HG03469 (cell line): Measurements from ENCODE around the gene USP34.
A peak's percentile ranks its signal among the peaks of the same experiment; 100 is the strongest.
"Not testable (repeated sequence)": the region's sequence is repeated elsewhere in the genome, so short reads cannot be mapped to it uniquely, and the experiment has no call there.

ENCODE experiments used
- ATAC-seq: cut with Tn5 transposase; IDR thresholded peaks from one replicate; pipeline ENCODE4 v1.9.1; 2021; ENCODE audit warnings: mild to moderate bottlenecking, moderate library complexity, moderate number of reproducible peaks; ENCODE audit not compliant: unreplicated experiment

The USP34 gene

DNA sequence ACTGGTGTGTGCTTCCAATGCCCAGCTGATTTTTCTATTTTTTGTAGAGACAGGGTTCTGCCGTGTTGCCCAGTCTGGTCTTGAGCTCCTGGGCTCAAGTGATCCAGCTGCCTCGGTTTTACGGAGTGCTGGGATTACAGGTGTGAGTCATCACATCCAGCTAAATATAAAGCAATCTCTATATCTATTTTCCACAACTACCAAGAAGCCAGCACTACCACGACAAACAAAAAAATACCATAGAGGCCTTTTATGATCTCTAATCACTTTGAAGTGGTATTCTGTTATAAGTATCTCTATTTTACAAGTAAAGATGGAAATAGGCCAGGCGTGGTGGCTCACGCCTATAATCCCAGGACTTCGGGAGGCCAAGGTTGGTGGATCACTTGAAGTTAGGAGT is 274.2 kb downstream of the USP34 start:
- ATAC-seq: no peak

DNA sequence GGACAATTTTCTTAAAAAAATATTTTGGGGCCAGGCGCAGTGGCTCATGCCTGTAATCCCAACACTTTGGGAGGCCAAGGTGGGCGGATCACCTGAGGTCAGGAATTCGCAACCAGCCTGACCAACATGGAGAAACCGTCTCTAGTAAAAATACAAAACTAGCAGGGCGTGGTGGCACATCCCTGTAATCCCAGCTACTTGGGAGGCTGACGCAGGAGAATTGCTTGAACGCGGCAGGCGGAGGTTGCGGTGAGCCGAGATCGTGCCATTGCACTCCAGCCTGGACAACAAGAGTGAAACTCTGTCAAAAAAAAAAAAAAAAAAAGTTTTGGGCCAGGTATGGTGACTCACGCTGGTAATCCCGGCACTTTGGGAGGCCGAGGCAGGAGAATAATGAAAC is 276.2 kb downstream of the USP34 start:
- ATAC-seq: not testable (repeated sequence)

DNA sequence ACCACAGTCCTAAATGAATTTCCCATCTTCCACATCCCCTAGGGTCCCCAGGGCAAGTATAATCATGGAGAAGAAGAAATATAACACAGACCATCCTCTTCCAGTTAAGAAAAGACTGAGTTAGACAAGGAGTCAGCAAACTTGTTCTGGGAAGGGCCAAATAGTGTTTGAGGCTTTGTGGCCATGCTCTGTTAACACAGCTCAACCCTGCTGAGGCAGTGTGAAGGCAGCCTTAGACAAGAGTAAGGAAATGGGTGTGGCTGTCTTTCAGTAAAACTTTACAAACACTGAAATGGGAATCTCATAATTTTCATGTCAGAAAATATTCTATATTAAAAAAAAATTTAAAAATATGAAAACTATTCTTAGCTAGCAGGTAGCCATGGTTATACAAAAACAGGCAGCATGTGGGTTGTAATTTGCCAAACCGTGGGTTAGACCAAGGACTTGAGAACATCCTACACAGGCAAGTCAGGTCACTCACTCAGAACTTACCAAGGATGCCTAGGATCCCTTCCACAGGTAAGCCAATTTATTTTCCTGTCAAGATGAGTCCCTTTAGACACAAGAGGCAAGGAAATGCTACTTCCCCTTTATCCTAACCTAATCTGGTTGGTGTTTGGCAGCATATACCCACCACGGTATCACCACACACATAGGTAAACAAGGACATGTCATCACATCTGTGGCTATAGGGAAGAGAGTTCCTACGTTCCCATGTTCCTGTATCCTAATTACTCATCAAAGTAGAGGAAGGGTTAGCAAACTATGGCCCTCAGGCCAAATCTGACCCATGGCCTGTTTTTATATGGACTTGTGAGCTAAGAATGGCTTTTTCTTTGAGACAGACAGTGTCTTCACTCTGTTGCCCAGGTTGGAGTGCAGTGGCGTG is 277.0 kb downstream of the USP34 start:
- no peak for ATAC-seq

DNA sequence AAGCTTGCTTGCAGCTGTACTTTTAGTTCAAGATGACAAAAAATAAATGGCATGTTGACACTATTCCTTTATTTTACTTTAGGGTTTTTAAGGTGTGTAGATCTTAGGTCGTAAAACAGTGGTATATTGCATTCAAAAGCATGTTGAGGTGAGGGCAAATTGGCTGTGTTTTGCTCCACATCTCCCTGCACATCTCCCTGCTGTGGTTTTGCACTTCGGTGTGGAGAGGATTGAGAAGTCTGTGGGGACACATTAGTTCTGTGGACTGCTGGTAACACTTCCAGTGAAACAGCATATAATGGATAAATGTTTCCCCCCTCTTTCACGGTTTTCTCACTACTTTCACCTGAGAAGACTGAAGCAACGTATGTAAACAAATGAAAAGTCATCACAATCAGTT is 283.8 kb downstream of the USP34 start:
- ATAC-seq: no peak

DNA sequence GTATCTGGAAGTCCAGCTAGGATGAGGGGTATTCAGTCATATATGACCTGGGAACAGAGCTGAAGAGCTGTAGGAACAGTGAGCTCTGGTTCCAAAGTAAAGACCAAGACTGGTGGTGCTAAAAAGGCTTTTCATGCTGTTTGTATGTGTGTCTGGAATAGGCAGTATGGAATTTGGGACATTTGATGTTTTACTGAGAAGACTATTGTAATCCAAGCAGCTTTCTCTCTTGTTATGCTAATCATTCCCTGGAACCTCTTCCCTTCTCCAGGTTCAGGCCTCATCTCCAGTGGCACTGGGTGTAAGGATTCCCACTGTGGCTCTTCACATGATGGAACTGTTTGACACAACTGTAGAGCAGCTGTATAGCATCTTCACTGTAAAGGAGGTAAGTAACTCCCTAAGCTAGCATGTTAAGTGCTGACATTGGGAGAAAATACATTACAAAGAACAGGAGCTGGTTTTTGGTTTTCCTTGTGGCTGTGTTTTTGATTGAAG is 285.6 kb downstream of the USP34 start:
- ATAC-seq: no peak

DNA sequence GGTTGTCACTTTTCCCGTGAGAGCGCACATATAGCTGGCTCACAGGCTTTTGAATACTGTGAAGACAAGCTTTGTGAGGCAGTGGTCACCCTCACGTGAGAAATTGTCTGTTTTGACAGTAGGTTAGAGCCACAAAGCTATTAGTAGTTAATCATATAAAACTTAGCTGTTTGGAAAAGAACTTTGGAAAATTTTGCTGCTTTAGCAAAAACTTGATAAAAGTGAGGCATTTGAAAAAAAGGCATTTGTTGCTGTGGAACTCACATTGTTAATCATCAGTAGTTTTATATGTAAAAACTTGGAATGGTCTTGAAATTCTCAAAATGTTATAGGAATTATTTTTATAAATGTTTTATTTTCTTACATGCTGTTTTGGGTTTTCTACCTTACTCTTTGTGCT is 286.6 kb downstream of the USP34 start:
- no peak for ATAC-seq

DNA sequence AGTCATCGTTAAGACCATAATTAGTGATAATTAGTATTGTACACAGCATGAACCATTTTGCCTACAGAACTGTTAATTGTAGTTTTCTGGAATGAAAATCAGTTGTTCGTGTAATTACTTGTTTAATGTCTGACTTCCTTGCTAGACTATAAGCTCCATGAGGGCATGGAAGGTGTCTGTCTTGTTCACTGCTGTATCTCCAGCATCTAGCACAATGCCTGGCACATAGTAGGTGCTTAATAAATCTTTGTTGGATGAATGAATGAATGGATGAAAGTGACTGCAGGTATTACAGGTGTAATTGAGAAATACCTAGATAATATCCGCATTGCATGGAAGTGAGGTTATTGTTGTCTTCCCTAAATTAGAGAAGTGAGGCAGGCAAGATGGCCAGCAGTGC is 287.1 kb downstream of the USP34 start:
- no peak for ATAC-seq

DNA sequence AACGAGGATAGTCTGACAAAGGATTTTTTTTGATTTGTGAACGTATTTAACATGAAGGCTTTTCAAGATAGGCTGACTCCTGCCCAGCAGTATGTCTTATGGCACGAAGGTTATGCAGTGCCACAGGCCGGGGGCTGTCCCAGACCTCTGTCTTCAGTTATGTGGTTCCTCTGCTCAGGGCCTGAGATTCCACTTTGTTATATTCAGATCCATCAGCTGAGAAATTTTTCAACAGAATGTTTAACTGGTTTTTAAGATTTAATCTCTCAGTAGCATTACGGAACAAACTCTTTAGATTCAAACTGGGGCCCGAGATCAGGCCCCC is 288.9 kb downstream of the USP34 start:
- no peak for ATAC-seq

DNA sequence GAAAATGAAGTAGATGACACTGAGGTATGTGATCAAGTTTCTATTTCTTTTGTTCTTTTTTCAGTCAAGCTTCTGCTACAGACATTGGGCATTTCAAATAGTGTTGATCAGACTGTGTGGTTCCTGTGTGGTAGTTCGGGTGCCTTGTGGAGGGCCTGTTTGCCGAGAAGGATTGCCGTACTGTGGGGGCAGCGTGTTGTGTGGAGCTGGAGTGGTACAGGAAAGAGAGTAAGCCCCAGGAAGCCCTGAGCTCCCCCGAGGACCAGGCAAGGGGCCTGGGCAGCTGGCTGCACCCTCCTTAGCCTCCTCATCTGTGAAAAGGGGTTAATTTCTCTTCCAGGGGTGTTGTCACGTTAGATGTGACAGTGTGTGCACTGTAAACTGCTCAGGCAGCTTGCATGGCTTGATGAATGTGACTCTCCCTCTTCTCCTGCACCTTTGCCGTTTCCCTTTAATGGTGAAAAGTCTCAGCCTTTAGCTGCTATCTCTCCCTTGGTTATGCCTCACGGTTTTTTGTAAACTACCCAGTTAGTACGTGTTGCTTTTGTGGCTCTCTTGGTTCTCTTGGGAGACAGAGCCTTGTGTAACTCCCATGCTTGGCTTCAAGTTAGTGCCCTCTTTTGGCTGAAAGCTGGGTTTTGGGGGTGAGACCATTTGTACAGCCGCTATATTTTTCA is 289.4 kb downstream of the USP34 start:
- no peak for ATAC-seq

DNA sequence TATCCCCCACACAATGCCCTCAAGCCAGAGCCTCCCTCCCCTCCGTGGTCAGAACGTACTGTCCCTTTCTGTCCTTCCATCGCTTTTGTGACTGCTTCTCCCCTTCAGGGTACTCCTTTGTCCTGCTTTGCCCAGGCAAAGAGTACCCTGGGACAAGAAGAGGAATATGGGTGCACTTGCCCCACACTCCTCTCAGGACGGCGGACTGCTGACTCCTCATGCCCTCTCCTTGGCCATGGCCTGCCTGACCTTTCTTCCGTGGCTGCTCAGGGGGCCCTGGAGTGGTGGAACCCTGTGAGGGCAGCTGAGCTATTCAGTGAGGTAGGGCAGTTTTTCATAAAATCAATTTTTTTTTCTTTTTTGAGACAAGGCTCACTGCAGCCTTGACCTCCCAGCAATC is 290.2 kb downstream of the USP34 start:
- ATAC-seq: no peak

DNA sequence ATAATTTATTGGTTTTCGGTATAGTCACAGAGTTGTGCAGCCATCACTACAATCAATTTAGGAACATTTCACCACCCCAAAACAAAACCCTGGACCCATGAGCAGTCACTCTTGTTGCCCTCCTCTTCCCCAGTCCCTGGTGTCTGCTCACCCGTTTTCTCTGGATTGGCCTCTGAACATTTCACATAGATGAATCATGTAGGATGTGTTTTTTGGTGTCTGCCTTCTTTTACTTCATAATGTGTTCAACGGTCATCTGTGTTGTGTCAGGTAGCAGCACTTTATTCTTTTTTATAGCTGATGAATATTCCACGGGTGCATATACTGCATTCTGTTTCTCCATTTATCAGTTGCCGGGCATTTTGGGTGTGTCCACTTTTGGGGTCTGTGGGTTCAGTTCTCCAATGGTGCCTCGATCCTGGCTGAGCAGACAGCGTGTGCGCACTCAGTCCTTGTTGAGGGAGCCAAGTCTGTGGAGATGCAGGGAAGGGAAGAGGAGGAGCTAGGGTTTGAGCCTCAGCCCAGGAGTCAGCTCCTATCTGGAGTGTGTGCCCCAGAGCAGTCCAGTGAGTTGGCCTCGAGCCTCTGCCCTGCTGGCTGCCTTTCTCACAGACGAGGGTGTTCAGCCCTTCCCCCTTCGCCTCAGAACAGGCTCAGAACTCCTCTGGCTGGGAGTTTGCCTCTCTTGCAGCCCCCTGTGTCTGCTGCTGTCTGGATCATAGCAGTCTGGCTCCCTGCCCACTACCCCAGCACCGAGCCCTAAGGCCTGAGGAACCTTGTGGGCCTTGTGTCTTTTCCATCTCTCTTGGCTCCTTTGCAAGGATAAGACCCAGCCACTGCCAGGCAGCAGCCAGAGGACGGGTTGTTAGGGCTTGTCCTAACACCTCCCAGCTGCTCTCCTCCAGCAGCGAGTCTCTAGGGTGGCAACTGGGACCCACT is 290.9 kb downstream of the USP34 start:
- ATAC-seq: no peak

DNA sequence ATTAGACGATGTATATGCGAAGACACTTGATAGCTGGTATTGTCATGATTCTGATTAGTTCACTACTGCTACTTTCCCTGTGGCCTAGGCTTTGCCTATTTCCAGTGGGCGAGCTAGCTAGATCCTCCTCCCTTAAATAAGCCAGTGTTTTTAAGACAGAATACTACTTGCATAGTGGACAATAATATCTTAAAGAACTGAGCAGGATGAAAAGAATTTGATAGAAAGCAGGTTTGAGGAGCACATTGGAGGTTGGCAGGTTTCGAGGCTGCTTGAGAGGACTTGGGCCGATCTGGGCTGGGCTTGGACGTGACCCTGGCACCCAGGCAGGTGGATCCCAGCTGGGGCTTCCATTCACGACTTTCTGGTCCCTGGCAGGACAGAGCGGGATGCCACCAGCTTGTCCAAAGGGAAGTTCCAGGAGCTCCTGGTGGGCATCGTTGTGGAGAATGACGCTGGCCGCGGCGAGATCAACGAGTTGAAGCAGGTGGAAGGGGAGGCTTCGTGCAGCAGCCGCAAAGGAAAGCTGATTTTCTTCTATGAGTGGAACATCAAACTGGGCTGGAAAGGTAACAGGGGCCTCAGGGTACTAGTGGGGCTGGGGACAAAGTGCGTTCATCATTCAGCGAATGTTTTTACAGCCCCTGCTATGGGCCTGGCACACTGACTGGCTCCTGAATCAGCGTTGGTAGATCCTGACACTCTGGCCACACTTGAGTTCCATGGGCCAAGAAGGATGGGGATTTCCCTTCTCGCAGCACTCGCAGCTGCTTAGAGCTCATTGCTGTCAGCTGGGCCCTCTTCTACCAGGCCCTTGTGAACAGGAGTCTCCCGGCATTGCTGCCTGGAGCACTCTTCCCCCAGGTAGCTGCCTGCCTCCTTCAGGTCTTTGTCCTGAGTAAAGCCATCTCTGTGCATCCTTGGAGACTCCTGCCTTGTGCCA is 292.0 kb downstream of the USP34 start:
- ATAC-seq: no peak

DNA sequence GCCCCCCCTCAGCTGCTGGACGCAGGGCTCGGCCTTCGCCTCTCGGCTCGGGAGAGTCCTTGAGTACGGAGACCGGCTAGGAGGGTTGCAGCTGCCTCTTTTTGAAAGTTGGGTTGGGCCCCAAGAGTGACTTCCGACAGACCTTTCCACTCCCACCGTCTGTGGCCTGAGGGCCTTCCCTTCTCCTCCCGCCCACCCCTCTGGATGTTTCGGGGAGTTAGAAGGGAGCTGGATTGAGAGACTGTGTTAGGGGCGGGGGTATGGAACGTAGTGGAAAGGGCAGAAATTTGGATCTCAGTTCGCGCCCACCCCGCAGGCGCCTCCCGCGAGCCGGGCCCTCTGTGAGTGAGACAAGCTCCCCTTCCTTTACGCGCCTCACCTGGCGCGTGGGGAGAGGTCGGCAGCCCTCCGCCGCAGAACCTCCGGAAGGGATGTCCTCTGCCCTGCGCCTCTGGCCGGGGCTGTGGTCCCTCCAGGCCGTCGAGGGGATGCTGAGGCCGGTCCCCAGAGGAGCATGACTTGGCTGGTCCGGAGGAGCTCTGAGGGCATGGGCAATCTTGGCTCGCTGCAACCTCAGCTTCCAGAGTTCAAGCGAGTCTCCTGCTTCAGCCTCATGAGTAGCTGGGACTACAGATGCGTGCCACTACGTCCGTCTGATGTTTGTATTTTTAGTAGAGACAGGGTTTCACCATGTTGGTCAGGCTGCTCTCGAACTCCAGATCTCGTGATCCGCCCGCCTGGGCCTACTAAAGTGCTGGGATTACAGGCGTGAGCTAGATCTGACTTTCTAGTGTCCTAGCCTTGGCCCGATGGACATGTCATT is 292.9 kb downstream of the USP34 start:
- ATAC-seq: no peak

DNA sequence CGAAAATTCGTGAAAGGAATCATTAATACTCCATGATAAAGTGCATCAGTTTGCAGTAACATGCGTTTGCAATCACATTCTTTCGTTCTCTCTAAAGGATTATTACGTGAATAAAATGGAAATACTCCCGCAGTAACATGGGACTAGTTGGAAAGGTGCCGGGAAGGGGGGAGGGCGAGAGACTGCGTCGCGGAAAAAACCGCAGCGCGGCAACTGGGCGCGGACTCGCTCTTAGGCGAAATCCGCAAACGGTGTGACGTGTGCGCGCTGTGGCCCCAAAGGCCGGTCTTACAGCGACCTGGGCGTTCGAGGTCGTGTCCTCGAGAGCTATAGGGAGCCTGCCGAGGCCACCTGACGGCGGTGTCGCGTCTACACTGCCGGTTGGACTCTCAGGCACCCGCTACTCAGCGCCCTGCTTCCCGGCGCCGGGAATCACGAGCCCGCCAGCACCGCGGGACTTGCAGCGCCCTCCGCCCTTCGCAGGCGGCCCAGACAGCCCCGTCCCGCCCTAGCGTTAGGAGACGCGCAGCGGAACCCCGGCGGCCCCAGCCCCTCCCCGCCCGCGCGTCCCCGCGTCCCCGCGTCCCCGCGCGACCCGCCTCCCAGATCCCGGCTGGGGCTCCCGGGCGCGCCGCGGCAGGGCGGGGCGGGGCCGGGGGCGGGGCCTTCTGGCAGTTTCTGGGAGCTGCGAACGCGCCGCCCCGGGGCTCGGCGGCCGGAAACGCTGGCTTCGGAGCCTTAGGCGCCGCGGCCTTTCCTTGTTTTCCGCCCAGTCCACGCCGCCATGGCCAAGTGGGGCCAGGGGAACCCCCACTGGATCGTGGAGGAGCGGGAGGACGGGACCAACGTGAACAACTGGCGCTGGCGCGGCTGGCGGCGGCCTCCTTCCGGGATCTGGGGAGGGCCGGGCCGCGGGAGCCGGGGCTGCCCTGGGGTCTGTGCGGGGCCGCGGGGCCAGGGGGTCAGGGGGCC is 293.8 kb downstream of the USP34 start:
- ATAC-seq: peak; percentile 66

DNA sequence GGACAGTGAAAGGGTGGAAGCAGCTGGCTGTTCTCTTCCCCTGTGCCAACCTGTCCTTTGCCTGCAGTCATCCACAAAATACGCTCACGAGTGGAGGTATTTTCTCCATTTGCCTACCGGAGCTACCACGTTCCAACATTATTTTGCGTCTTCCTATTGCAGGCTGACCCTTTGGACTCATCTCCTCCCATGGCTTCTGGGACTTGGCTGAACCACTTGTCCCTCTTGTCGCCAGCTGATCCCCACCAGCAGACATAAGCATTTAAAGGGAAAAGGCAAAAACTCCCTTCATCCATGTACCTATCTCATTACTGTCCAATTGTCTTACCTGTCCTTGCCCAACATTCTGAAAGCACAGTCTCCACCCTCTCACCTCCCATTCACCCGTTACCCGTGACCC is 295.9 kb downstream of the USP34 start:
- ATAC-seq: no peak

DNA sequence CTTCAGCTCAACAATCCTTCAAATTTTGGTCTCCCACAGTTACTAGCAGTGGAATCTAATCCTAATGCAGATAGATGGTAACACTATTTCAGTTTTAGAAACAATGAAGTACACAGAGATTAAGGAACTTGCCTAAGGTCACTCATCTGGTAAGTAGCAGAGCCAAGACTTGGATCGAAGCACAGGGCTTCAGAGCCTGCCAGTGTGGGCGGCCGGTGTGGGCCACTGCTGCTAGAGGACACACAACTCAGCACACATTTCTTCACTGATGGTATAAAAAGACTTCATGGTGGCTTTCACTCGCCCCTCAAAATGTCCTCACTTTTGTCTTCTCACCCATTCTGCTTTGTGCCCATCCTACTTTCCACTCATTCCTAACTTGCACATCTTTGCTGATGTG is 297.8 kb downstream of the USP34 start:
- ATAC-seq: no peak

DNA sequence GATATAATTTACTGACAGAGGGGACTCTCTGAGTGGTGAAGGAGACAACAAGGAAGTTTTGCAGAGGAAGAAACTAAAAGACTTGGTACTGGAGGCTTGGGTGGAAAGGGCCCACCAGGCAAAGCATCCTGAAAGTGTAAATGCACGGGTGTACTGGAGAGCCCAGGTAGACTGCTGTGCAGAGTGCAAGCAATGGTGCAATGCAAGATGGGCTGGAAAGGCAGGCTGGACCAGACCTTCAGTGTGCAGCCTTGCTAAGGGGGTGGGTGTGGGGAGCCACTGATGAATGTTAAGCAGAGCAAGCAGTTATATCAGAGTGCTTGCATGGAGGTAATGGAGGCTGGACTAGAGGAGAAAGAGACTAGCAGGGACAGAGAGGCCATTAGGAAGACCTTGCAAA is 298.2 kb downstream of the USP34 start:
- ATAC-seq: no peak

DNA sequence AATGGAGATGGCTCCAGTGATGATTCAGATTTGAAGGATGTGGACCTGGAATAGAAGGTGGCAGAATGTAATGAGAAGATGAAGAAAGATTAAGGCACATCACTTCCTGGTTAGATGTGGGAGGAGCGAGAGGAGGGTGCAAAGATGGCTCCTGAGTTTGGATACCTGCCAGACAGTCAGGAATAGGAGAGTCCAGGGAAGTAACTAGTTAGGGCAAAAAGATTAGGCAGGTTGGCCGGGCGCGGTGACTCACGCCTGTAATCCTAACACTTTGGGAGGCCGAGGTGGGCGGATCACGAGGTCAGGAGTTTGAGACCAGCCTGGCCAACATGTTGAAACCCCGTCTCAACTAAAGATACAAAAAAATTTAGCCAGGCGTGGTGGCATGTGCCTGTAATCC is 303.3 kb downstream of the USP34 start:
- no peak for ATAC-seq
